ENCODE measurements around the gene LRIG1. TPM values are rescaled to one million over a fixed set of nuclear protein-coding genes. Genes with fewer than 3 reads are reported as not detected.

LRIG1 gene
- total RNA-seq, 4 donors from 2014 or later: 42.3 to 152 (median 66.1) TPM

DNA sequence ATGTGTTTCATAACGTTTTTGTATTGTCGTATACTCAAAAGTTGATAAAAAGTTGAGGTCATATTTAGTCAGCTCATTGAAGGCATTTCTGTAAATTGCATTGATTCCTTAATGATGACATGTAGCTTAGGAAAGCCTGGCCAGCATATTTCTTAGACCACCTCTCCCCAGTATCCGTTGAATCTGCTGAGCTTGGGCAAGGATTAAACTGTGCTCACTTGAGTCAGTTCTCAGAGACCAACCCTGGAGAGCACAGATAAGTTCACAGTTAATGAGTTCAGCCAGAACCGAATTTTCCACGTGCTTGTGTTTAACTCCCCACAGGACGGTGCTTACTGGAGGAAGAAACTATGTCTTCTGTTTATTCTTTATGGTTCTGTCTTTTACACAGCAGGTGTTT is 147.3 kb downstream of the LRIG1 start:
- TF ChIP-seq, protein P1, sequence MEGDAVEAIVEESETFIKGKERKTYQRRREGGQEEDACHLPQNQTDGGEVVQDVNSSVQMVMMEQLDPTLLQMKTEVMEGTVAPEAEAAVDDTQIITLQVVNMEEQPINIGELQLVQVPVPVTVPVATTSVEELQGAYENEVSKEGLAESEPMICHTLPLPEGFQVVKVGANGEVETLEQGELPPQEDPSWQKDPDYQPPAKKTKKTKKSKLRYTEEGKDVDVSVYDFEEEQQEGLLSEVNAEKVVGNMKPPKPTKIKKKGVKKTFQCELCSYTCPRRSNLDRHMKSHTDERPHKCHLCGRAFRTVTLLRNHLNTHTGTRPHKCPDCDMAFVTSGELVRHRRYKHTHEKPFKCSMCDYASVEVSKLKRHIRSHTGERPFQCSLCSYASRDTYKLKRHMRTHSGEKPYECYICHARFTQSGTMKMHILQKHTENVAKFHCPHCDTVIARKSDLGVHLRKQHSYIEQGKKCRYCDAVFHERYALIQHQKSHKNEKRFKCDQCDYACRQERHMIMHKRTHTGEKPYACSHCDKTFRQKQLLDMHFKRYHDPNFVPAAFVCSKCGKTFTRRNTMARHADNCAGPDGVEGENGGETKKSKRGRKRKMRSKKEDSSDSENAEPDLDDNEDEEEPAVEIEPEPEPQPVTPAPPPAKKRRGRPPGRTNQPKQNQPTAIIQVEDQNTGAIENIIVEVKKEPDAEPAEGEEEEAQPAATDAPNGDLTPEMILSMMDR (IDR thresholded peaks at IDR 0.05; ENCODE audit: low read depth): no peak

DNA sequence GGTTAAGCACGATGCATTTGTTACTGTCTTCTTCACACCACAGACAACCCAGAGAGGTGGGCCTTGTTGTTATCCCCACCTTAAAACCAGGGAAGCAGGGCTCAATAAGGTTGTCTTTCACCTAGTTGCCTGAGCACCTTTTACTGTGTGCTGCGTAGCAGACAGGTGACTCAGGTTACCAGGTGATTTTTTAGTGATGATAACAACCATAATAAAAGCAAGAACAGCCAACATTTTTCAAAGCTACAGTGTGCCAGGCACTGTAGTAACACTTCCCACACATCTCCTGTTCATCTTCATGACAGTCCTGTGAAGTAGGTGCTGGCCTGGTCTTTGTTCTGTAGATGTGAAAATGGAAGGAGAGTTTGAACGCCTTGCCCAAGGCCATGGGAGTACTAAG is 147.8 kb downstream of the LRIG1 start:
- TF ChIP-seq, protein P1 (IDR thresholded peaks at IDR 0.05; ENCODE audit: low read depth): no peak

DNA sequence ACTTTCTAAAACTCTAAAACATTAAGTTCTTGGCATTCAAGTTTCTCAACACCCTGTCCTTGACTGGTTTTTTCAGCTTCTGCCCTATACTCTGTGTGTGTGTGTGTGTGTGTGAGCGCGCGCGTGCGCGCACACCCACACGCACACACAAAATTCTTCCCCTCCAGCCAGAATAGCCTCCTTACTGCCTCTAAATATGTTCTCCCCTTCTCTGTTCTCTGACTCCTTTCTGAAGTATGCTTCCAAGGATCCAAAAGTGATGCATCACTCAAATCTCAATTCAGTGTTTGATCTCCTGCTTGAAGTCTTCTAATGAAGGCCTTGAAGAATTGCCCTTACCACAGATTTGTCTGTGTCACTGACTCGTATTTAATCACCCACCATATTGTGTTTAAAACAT is 150.2 kb downstream of the LRIG1 start:
- TF ChIP-seq, protein P1 (IDR thresholded peaks at IDR 0.05; ENCODE audit: low read depth): no peak

DNA sequence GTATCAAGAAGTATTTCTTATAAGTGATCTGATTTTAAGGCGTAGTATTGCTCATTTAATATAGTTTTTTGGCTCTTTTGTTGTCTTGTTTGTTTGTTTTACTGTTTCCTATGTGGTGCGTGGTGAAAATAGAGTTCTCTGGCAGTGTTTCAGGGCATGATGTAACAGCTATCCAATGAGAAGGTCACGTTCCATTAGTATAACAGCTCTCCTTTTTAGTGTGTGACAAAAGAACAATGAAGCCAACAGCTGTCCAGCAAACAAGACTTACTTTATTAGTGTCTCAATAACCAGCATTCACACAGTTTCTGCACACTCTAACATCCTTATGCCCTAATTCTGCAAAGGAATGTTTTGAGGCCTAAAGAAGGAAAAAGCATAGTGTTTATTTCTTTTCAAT is 152.1 kb downstream of the LRIG1 start:
- TF ChIP-seq, protein P1 (IDR thresholded peaks at IDR 0.05; ENCODE audit: low read depth): no peak

DNA sequence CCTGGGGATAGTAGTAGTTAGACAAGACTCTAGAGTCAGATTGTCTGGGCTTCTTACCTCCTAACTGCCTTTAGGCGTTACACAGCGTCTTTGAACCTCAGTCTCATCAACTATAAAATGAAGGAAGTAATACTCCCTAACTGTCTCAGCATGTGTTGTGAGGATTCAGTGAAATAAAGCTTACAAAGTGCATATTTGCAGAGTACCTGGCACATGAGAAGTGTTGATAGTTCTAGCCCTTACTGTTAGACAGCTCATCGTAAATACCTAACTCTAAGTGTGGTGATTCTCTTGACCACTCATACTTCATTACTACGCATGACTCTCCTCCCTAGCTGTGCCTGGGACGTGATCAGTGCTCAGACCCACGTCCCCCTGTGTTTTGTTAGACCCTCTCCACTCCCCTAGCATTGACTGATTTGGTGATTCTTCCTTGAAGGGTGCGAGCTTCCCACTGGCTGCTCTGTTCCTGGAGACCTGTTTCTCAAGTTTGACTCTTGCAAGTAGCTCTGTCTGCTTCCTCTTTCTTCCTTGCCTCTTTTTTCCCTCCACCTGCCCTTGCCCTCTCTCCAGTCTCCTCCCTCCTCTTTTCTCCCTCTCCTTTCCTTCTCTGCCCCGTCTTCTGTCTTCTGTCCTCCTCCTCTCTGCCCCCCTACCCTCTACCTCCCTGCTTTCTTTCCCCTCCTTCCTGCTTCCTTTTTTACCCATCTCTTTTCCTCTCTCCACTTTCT is 155.8 kb downstream of the LRIG1 start:
- TF ChIP-seq, protein P1 (IDR thresholded peaks at IDR 0.05; ENCODE audit: low read depth): no peak

DNA sequence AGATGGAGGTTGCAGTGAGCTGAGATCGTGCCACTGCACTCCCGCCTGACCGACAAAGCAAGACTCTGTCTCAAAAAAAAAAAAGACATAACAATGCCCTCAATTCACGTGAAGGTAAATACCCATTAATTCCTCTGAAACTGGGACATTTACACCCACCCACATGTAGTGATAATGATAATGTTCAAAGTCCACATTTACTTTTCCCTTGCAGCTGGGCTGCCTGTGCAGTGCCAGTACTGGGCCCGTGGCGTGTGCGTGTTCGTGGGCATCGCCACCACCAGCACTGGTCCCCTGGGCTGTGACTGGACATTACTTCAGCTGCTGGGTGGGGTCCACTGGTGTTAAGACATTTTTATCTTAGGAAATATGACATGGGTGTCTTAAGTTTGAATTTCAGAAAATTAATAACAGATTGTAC is 156.4 kb downstream of the LRIG1 start:
- TF ChIP-seq, protein P1 (IDR thresholded peaks at IDR 0.05; ENCODE audit: low read depth): no peak

DNA sequence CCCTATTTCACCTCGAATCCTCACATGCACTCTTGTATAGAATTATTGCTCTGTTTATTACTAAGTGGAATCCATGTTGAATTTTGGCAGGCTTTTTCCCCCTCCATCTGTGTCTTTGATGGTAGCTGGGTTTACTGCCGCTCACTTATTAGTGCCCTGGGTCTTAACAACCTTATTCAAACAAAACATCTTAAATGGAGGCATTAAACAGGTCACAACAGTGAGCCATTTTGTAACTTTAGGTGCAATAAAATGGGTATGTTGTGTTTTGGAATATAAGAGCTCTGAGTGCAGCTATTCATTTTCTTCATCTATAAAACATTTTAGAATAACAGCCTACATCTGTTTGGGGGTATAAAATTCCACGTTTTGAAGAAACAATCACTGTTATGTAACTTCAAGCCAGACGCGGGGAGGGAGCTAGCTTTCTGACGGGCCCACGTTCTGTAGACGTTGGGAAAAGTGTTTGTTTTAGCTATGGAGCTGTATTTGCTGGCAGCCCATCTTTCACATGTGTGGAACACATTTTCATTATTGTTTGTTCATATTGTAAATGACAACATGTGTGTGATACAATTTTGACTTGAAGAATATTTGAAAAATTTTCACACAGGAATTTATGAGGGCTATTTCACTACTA is 158.0 kb downstream of the LRIG1 start:
- TF ChIP-seq, protein P1 (IDR thresholded peaks at IDR 0.05; ENCODE audit: low read depth): no peak

Data from subcutaneous adipose tissue (tissue), 4 donors.